Measurements from ENCODE around the gene OR6F1.

DNA sequence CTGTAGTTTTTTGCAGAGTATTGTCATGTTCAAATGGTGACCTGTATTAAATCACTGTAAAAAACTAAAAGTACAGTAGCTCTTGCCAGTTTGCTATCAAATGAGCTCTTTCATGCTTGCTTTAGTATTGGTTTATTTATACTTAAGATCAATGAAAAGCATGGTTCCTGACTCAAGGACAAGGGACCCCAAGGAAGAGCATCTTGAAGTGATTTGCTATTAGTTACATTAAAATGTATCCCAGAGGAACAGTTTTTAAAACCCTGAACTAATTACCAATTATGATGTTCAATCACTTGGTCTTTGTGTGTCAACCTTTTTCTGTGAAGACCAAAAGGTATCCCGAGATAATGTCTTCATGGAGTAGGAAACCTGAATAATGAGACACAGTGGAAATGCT, 36.8 kb downstream of the OR6F1 start, which contains the start of gene OR13G1:
- TF ChIP-seq, protein P1, sequence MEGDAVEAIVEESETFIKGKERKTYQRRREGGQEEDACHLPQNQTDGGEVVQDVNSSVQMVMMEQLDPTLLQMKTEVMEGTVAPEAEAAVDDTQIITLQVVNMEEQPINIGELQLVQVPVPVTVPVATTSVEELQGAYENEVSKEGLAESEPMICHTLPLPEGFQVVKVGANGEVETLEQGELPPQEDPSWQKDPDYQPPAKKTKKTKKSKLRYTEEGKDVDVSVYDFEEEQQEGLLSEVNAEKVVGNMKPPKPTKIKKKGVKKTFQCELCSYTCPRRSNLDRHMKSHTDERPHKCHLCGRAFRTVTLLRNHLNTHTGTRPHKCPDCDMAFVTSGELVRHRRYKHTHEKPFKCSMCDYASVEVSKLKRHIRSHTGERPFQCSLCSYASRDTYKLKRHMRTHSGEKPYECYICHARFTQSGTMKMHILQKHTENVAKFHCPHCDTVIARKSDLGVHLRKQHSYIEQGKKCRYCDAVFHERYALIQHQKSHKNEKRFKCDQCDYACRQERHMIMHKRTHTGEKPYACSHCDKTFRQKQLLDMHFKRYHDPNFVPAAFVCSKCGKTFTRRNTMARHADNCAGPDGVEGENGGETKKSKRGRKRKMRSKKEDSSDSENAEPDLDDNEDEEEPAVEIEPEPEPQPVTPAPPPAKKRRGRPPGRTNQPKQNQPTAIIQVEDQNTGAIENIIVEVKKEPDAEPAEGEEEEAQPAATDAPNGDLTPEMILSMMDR (IDR thresholded peaks at IDR 0.05; ENCODE audit: extremely low read depth in 1 of 2, insufficient read depth in 1 of 2, low read depth in 1 of 2, low read length in 2 of 2) = no peak
- no peak for TF ChIP-seq FOS (IDR thresholded peaks at IDR 0.05; ENCODE audit: borderline replicate concordance, insufficient read depth, low read length)
- TF ChIP-seq, protein P2, sequence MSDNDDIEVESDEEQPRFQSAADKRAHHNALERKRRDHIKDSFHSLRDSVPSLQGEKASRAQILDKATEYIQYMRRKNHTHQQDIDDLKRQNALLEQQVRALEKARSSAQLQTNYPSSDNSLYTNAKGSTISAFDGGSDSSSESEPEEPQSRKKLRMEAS (IDR thresholded peaks at IDR 0.05; ENCODE audit: insufficient read depth, insufficient read length) = no peak

Measured in endothelial cell of umbilical vein (primary cell).